T-cell (primary cell): ENCODE results near the gene SOX18. TPM values are rescaled to one million over a fixed set of nuclear protein-coding genes. Genes with fewer than 3 reads are reported as not detected.

Source experiments
- ATAC-seq, 4 experiments: fragments of 200-7000 bp in 3 of 4; fragments of 150-1000 bp in 1 of 4; cut with Tn5 transposase; replicated peaks in 1 of 4; 1 replicate in 3 of 4; 2 replicates in 1 of 4; pipeline ENCODE4 v1.10.0; 2021; ENCODE audit warnings: moderate library complexity in 3 of 4, mild to moderate bottlenecking in 2 of 4, moderate number of reproducible peaks in 1 of 4
- CTCF ChIA-PET, 2 donors: fragments of 300-600 bp; sonication (Branson Sonifier 250); formaldehyde crosslinking; loops; one replicate each; lab custom pipeline; 2022; ENCODE audit warnings: antibody characterized with exemption in 2 of 2; lab: Charles Lee
- POLR2A ChIA-PET, 2 donors: fragments of 300-600 bp; sonication (Branson Sonifier 250); formaldehyde crosslinking; loops; one replicate each; lab custom pipeline; 2022; ENCODE audit warnings: antibody characterized with exemption in 2 of 2; lab: Charles Lee
- DNase-seq, 35 experiments: peaks; one replicate each; pipeline versions ENCODE4 v3.0.0 to v3.0.0-alpha.2; 2013 to 2023
- H3K27ac ChIP-seq: one replicate; pipeline ENCODE4 v1.5.1; 2013; ENCODE audit warnings: low read length
- H3K27me3 ChIP-seq, 2 experiments: replicated peaks in 1 of 2; 1 replicate in 1 of 2; 2 replicates in 1 of 2; pipeline versions ENCODE4 v1.6.1 to v1.7.0; 2013; ENCODE audit warnings: low read length in 1 of 2, mixed read lengths in 1 of 2; ENCODE audit not compliant: control insufficient read depth in 2 of 2, insufficient read depth in 2 of 2; ENCODE audit errors: extremely low read depth in 1 of 2
- H3K36me3 ChIP-seq, 2 donors: 1 replicate in 1 of 2; 2 replicates in 1 of 2; pipeline versions ENCODE4 v1.6.1 to v1.7.0; 2013; ENCODE audit warnings: low read length in 1 of 2; ENCODE audit not compliant: control insufficient read depth in 2 of 2, insufficient read depth in 1 of 2; ENCODE audit errors: extremely low read depth in 1 of 2
- H3K4me1 ChIP-seq, 2 experiments: 1 replicate in 1 of 2; 2 replicates in 1 of 2; pipeline versions ENCODE4 v1.6.1 to v1.7.0; 2013; ENCODE audit warnings: low read length in 2 of 2, mixed read lengths in 1 of 2; ENCODE audit not compliant: insufficient read depth in 2 of 2, control insufficient read depth in 1 of 2; ENCODE audit errors: extremely low read depth in 1 of 2
- H3K4me3 ChIP-seq, 2 donors: 1 replicate in 1 of 2; 2 replicates in 1 of 2; pipeline versions ENCODE4 v1.5.1 to v1.7.0; 2013; ENCODE audit warnings: mild to moderate bottlenecking in 2 of 2, low read length in 1 of 2, moderate library complexity in 1 of 2; ENCODE audit not compliant: control insufficient read depth in 1 of 2; ENCODE audit errors: extremely low read depth in 1 of 2
- H3K9me3 ChIP-seq: 2 replicates; pipeline ENCODE4 v1.7.0; 2013
- H3K27ac Mint-ChIP-seq, 2 donors: one replicate each; pipeline ENCODE4 v1.8.0; 2020 to 2021; ENCODE audit warnings: mild to moderate bottlenecking in 2 of 2, mixed read lengths in 2 of 2
- H3K27me3 Mint-ChIP-seq, 2 donors: one replicate each; pipeline ENCODE4 v1.8.0; 2021 to 2022; ENCODE audit warnings: mixed read lengths in 2 of 2
- H3K36me3 Mint-ChIP-seq: one replicate; pipeline ENCODE4 v1.8.0; 2021; ENCODE audit warnings: mixed read lengths
- H3K4me1 Mint-ChIP-seq, 3 donors: one replicate each; pipeline ENCODE4 v1.8.0; 2020 to 2022; ENCODE audit warnings: mixed read lengths in 3 of 3, mild to moderate bottlenecking in 1 of 3
- H3K4me3 Mint-ChIP-seq, 3 donors: one replicate each; pipeline ENCODE4 v1.8.0; 2020 to 2022; ENCODE audit warnings: mild to moderate bottlenecking in 3 of 3, mixed read lengths in 3 of 3, moderate library complexity in 3 of 3
- H3K9me3 Mint-ChIP-seq, 3 donors: one replicate each; pipeline ENCODE4 v1.8.0; 2020 to 2022; ENCODE audit warnings: mixed read lengths in 3 of 3
- WGBS: methylation state at CpG from one replicate; pipeline ENCODE4 v1.1.5; 2013; ENCODE audit warnings: missing lambda C conversion rate; ENCODE audit not compliant: insufficient coverage; 5-methylcytosine and 5-hydroxymethylcytosine counted together
- total RNA-seq, 35 experiments: library from RNA in 6 of 35; stranded (reverse) in 6 of 35; fragments of 120-200 nt in 1 of 35; gene quantifications; one replicate each; pipeline versions ENCODE4 v1.2.1 to v1.2.4 and lab custom pipeline; 2013 to 2026

SOX18 gene
- total RNA-seq, 5 donors from 2014 or later (not counting 1 experiment from before 2014, with no cell fraction given): 0.35 to 0.56 (median 0.44) TPM; not detected in 2

DNA sequence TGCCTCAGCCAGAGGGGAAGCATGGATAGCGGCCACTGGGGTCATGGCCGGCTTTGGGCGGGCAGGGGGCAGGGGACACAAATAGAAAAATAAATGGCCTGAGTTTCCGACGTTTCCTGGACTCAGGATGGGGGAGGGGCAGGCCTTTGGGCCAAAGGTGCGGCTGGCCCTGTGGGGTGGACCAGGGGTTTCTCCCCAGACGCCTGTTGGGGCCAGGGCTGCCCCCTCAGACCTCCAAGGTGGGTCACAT lies 7.1 kb upstream of the SOX18 start:
- H3K4me3 ChIP-seq: no peak overlapping the region
- peaks cover 11 to 25% (median 13%) of the 10 kb centered on the region in 3 donors for H3K4me1 Mint-ChIP-seq
- H3K9me3 ChIP-seq: no peaks in the 10 kb centered on the region
- H3K4me1 ChIP-seq: peaks cover 0 to 26% of the 10 kb centered on the region in 2 experiments
- H3K4me3 Mint-ChIP-seq: no peak overlapping the region
- ATAC-seq (no peak), DNase-seq (no peak)
- no peaks in the 10 kb centered on the region for H3K36me3 ChIP-seq
- peaks cover 0 to 64% of the 10 kb centered on the region in 2 experiments for H3K27me3 ChIP-seq
- no peak overlapping the region for H3K27ac Mint-ChIP-seq
- no peak overlapping the region for H3K27ac ChIP-seq
- 66% methylated on average over 7 of the region's 7 CpGs for WGBS
- no peaks in the 10 kb centered on the region for H3K36me3 Mint-ChIP-seq
- H3K27me3 Mint-ChIP-seq: peaks cover 6 to 27% of the 10 kb centered on the region in 2 donors
- CTCF ChIA-PET: interaction anchor here in 1 of 2 donors (0.6 kb wide), 1 partner anchor 518 kb away, joined by 3 read pairs; no protein-coding TSS in a partner anchor
- POLR2A ChIA-PET: no interaction called here
- H3K9me3 Mint-ChIP-seq: no peaks in the 10 kb centered on the region

DNA sequence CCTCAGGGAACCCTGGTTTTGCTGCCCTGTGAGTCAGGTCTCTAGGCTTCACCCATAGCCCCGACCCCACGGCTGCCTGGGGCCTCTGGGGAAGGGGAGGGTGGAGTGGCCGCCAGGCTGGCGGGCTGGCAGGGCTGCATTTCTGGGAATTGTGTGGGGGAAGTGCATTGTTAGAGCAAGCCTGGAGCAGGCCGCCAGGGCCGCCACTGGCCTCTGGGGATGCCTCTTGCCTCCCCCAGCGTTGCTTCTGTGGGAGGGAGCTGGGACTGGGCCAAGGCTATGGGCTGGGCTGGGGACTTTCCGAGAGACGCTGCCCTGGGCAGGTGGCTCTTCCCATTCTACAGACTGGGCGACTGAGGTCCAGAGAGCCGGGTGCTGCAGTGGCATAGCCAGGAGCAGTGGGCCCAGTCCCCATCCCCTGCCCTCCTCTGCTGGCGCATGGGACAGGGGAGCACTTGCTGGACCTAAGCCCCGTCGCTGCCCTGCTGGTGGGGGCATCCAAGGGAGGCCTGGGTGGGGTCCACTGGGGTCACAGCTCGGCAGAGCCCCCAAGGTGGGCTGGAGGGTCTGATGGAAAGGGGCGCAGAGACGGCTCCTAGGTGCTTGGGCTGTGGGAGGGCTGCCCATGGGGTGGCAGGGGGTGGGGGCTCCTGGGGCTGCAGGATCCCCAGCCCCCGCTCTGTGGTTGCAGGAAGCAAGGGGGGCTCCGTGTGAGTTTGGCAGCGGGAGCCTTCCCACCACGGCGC lies 6.6 kb upstream of the SOX18 start:
- Mint-ChIP-seq H3K9me3 (no peaks in the 10 kb centered on the region), H3K4me1 (peaks cover 11 to 25% (median 13%) of the 10 kb centered on the region in 3 donors), H3K4me3 (no peak overlapping the region), H3K36me3 (no peaks in the 10 kb centered on the region), H3K27ac (no peak overlapping the region), H3K27me3 (peaks cover 6 to 28% of the 10 kb centered on the region in 2 donors)
- DNase-seq (no peak), ATAC-seq (no peak)
- peaks cover 0 to 26% of the 10 kb centered on the region in 2 experiments for H3K4me1 ChIP-seq
- no peak overlapping the region for H3K27ac ChIP-seq
- H3K36me3 ChIP-seq: no peaks in the 10 kb centered on the region
- 69% methylated on average over 15 of the region's 22 CpGs for WGBS
- H3K9me3 ChIP-seq: no peaks in the 10 kb centered on the region
- CTCF ChIA-PET: interaction anchor here in 1 of 2 donors (0.6 kb wide), 1 partner anchor 518 kb away, joined by 3 read pairs; no protein-coding TSS in a partner anchor
- H3K4me3 ChIP-seq: no peak overlapping the region
- POLR2A ChIA-PET: no interaction called here
- peaks cover 0 to 69% of the 10 kb centered on the region in 2 experiments for H3K27me3 ChIP-seq

DNA sequence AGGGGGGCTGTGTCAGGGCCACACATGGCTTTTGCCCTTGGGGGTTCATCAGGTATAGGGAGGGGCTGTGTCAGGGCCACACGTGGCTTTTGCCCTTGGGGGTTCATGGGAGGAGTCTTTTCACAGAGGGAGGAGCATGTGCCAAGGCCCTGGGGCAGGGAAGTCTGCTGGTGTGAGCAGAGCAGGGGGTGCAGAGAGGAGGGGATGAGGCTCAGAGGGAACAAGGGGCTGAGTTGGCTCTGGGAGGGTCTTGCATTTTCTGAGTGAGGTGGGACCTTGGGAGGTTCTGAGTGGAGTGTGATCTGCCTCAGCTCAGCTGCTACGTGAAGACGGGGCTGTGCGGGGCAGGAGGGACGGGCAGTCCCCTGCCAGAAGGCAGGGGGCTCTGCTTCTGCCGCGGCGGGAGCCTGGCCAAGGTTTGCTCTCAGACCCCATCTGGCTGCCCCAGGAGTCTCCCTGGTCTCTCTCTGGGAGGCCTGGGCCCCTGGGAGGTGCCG lies 6.0 kb upstream of the SOX18 start:
- peaks cover 11 to 27% (median 13%) of the 10 kb centered on the region in 3 donors for H3K4me1 Mint-ChIP-seq
- Histone ChIP-seq H3K4me3 (no peak overlapping the region), H3K36me3 (no peaks in the 10 kb centered on the region), H3K4me1 (peaks cover 0 to 30% of the 10 kb centered on the region in 2 experiments), H3K27ac (no peak overlapping the region), H3K9me3 (no peaks in the 10 kb centered on the region), H3K27me3 (peaks cover 0 to 75% of the 10 kb centered on the region in 2 experiments)
- no peaks in the 10 kb centered on the region for H3K9me3 Mint-ChIP-seq
- 97% methylated on average over 7 of the region's 9 CpGs for WGBS
- H3K36me3 Mint-ChIP-seq: no peaks in the 10 kb centered on the region
- peaks cover 6 to 34% of the 10 kb centered on the region in 2 donors for H3K27me3 Mint-ChIP-seq
- ATAC-seq (no peak), DNase-seq (no peak)
- POLR2A ChIA-PET: no interaction called here
- no peak overlapping the region for H3K27ac Mint-ChIP-seq
- CTCF ChIA-PET: interaction anchor here in 1 of 2 donors (1.2 kb wide), 1 partner anchor 17 kb away, joined by 5 read pairs; no protein-coding TSS in a partner anchor
- H3K4me3 Mint-ChIP-seq: no peak overlapping the region

DNA sequence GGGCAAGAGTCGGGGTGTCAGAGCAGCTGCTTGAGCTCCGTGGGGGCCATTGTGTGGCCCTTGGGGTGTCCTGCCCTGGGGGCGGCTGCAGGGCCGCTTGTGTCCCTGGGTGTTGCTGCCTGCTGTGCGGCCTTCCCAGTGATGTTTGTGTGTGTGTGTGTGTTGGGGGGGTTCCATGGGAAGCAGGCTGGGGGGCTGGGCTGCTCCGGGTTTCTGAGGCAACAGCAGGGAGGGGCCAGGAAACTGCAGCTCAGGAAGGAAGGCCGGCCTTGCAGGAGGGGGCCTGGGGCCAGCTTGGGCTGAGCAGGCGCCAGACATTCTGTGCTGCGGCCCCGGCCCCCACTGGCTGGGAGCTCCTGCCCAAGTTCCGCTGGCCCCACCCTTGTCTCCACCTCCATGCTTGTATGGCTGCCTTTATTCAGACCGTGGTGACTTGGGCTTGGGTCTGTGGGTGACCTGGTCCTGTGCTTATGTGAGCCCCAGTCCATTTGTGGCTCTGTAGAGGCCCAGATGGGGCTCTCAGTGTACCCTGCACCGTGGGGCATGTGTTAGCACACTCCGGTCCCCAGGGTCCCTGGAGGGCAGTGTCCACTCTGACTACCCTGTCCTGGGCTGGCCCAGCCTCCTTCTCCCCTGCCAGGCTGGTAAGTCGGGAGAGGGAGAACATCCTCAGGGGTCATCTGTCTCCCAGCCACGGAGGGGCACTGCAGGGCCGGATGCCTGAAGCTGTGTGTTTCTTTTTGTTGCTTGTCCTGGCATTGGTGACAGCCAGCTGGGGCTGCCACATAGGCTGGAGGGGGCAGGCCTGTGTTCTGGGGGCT lies 4.6 kb upstream of the SOX18 start:
- ChIA-PET CTCF (interaction anchor here in 1 of 2 donors (1.2 kb wide), 1 partner anchor 15 kb away, joined by 5 read pairs; no protein-coding TSS in a partner anchor), POLR2A (interaction anchor here in 1 of 2 donors (0.7 kb wide), 1 partner anchor 54 kb away, joined by 3 read pairs; no protein-coding TSS in a partner anchor)
- Mint-ChIP-seq H3K27ac (peak overlapping the region in 1 of 2 donors; percentile 57), H3K4me3 (no peak overlapping the region), H3K36me3 (no peaks in the 10 kb centered on the region), H3K9me3 (no peaks in the 10 kb centered on the region), H3K27me3 (peaks cover 6 to 39% of the 10 kb centered on the region in 2 donors), H3K4me1 (peaks cover 11 to 31% (median 13%) of the 10 kb centered on the region in 3 donors)
- Histone ChIP-seq H3K27me3 (peaks cover 0 to 85% of the 10 kb centered on the region in 2 experiments), H3K4me3 (no peak overlapping the region), H3K9me3 (no peaks in the 10 kb centered on the region), H3K27ac (no peak overlapping the region), H3K4me1 (peaks cover 3 to 38% of the 10 kb centered on the region in 2 experiments), H3K36me3 (no peaks in the 10 kb centered on the region)
- 60% methylated on average over 12 of the region's 17 CpGs for WGBS
- ATAC-seq: no peak
- DNase-seq: no peak

DNA sequence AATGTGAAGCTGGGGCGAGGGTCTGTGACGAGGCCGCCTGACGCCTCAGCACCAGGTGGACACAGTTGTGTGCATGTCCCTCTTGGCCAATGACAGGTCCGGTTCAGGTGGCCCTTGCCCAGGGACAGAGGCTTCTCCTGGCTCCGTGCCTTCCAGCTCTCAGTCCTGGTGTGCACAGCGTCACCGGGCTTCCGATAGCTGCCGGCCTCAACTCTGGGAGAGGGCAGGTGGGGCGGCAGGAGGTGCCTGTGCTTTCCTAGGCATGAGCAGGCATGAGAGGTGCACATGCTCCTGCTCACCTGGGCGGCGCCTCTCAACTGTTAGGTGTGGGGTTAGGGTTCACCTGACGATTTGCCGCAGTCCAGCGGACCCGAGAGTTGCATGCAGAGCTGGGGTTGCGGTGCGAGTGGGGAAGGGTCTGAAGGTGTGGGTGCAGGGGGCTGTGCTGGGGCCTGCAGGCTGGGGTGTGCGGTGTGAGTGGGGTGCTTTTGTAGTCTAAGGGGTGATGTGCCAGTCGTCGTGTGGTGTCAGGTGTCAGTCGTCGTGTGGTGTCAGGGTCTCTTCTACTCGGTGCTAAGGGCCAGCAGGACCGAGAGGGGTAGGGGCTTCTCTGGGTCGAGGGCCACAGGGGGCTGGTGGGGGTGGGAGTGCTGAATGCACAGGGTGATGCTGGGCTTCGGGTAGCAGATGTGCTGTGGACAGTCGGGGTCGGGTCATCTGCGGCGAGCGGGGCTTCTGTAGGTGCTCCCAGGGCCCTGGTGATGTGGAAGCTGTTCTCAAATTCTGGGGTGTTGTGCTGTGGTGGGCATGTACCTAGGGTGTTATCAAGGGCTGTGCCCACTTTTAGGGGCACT lies 3.8 kb upstream of the SOX18 start:
- Mint-ChIP-seq H3K4me3 (no peak overlapping the region), H3K27me3 (peaks cover 6 to 40% of the 10 kb centered on the region in 2 donors), H3K27ac (peak overlapping the region in 1 of 2 donors; percentile 57), H3K4me1 (peaks cover 10 to 30% (median 10%) of the 10 kb centered on the region in 3 donors), H3K9me3 (no peaks in the 10 kb centered on the region), H3K36me3 (no peaks in the 10 kb centered on the region)
- Histone ChIP-seq H3K9me3 (no peaks in the 10 kb centered on the region), H3K4me1 (peaks cover 3 to 38% of the 10 kb centered on the region in 2 experiments), H3K27ac (no peak overlapping the region), H3K36me3 (no peaks in the 10 kb centered on the region), H3K4me3 (no peak overlapping the region), H3K27me3 (peaks cover 0 to 85% of the 10 kb centered on the region in 2 experiments)
- DNase-seq (no peak), ATAC-seq (no peak)
- CTCF ChIA-PET: no interaction called here
- POLR2A ChIA-PET: no interaction called here
- WGBS: 89% methylated on average over 31 of the region's 33 CpGs
